HUDEP-2 (cell line): ENCODE measurements around the gene SLC4A4.

Source experiments
- DNase-seq, 76 experiments: peaks; one replicate each; lab custom pipeline; 2025; ENCODE audit not compliant: unreplicated experiment in 76 of 76; lab: John Stamatoyannopoulos, UW

Gene SLC4A4

GRCh38 chr4:71356924-71357663 lies 18.3 kb downstream of the SLC4A4 start:
- DNase-seq: no peak

- DNase-seq: no peak
Measured at GRCh38 chr4:71360844-71361243, 22.0 kb downstream of the SLC4A4 start.

GRCh38 chr4:71361476-71361875 lies 22.7 kb downstream of the SLC4A4 start:
- no peak for DNase-seq

GRCh38 chr4:71366766-71367165 lies 27.9 kb downstream of the SLC4A4 start:
- DNase-seq: no peak

GRCh38 chr4:71367546-71367945 lies 28.7 kb downstream of the SLC4A4 start:
- no peak for DNase-seq

- no peak for DNase-seq
Measured at GRCh38 chr4:71368906-71369305, 30.1 kb downstream of the SLC4A4 start.

GRCh38 chr4:71369536-71369935 lies 30.7 kb downstream of the SLC4A4 start:
- no peak for DNase-seq

- no peak for DNase-seq
Measured at GRCh38 chr4:71375494-71375893, 36.7 kb downstream of the SLC4A4 start.

- no peak for DNase-seq
Measured at GRCh38 chr4:71377561-71377960, 38.7 kb downstream of the SLC4A4 start.

- no peak for DNase-seq
Measured at GRCh38 chr4:71379126-71379525, 40.3 kb downstream of the SLC4A4 start.

GRCh38 chr4:71380788-71381187 lies 42.0 kb downstream of the SLC4A4 start:
- no peak for DNase-seq

- DNase-seq: no peak
Measured at GRCh38 chr4:71382125-71382899, 43.5 kb downstream of the SLC4A4 start.

- no peak for DNase-seq
Measured at GRCh38 chr4:71382900-71383560, 44.2 kb downstream of the SLC4A4 start.

GRCh38 chr4:71383984-71384383 lies 45.2 kb downstream of the SLC4A4 start:
- DNase-seq: no peak

GRCh38 chr4:71389149-71389827 lies 50.5 kb downstream of the SLC4A4 start:
- no peak for DNase-seq

GRCh38 chr4:71392109-71392508 lies 53.3 kb downstream of the SLC4A4 start:
- DNase-seq: no peak

GRCh38 chr4:71396382-71396781 lies 57.6 kb downstream of the SLC4A4 start:
- DNase-seq: no peak

GRCh38 chr4:71400810-71401209 lies 62.0 kb downstream of the SLC4A4 start:
- DNase-seq: no peak

GRCh38 chr4:71402616-71403015 lies 63.8 kb downstream of the SLC4A4 start:
- no peak for DNase-seq

- no peak for DNase-seq
Measured at GRCh38 chr4:71404049-71404448, 65.2 kb downstream of the SLC4A4 start.

- no peak for DNase-seq
Measured at GRCh38 chr4:71405791-71406190, 67.0 kb downstream of the SLC4A4 start.
